GM21576 (cell line): ENCODE data around the gene PLEKHD1.

Experiments used
- ATAC-seq: cut with Tn5 transposase; IDR thresholded peaks from one replicate; pipeline ENCODE4 v1.9.1; 2021; ENCODE audit warnings: mild to moderate bottlenecking, moderate library complexity; ENCODE audit not compliant: unreplicated experiment

PLEKHD1 gene

DNA sequence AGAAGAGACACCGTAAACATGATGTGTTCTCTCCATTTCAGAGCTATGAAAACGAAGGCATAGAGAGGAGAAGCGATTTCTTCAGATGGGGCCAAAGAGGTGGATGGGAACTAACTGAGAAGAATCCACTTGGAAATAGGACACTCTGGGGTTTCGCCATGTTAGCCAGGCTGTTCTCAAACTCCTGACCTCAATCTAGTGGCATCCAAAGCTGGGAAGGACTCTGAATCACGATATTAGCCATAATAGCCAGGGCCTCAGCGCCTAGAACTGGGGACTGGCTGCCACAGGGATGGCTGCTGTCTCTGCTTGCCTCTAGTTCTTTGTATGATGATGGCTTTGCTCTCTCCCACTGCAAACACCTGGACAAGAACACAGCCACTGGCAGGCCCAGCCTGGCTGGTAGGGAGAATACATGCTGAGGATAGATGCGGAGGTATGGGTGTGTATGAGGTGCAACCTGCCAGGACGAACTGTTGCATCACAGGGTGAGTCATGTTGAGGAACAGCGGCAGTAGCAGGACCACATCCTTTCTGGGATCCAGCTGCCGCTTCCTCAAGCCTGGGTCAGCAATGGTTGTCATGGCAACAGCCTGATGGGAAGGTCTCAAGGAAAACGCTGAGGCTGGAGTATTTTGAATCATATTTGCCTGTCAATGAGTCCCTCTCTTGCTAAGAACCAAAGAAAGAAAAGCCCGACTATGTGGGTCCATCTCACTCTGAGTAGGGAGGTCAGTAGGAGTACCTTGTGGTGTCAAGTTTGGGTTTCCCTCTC is 59.0 kb downstream of the PLEKHD1 start:
- ATAC-seq, result no peak

DNA sequence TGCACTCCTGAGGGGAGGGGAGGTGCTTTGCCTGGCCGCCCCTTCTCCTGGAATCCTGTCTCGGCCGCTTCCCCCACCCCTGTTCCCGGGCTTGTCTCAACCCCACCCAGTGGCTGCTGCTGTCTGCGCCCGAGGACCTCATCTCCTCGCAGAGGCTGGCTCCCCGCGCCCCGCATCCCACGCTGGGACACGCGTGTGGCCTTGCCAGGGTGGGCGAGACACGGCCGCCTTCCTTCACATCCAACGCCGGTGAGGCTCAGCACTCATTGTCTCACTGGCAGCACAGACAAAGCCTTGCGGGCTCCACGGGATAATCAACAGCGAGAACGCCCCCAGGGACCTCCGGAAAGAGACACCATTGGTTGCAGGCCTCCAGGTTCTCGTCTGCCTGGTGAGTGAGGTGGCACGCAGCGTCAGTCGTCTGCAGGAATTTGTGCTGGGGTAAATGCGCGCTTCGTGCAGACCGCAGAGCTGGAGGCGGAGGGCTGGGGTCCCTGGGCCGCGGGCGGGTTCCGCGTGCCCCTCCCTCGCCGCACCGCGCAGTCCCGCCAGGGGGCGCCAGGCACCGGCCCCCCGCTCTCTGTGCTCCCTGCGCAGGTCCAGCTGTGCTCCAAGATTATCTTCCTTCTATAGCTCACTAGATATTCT is 63.3 kb downstream of the PLEKHD1 start:
- no peak for ATAC-seq

DNA sequence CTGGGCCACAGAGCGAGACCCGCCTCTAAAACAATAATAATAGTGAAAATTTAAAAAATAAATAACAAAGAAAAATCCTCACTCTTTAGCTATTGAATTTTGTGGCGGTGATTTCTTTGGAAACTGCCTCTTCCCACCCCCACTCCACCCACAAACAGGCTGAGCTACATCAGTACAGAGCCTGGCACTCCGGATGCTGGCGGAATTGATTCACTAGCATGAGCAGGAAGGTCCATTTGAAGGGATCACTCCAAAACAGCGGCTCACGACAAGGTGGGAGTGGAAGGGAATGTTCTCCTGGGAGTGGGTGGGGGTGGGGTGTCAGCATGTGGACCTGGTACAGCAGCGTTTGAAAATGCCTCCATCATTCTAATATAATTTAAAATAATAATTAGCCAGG is 64.0 kb downstream of the PLEKHD1 start:
- ATAC-seq, result no peak

DNA sequence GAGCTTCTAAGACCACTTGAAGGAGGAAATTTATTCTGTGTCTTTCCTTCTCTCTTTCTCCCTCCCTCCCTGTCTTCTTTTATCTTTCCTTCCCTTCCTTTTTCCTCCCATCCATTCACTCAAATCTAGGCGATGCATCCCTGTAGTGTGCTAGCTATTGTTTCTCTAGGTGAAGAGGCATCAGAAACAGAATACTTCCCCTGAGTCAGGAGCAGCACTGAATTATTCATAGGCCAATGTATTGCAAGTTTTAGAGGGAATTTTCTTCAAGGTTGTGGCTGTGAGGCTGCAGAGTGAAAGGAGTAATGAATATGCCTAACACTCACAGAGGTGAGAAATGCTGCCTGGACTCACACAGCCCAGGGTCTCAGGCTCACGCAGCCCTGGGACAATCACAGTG is 67.0 kb downstream of the PLEKHD1 start:
- ATAC-seq, result no peak

DNA sequence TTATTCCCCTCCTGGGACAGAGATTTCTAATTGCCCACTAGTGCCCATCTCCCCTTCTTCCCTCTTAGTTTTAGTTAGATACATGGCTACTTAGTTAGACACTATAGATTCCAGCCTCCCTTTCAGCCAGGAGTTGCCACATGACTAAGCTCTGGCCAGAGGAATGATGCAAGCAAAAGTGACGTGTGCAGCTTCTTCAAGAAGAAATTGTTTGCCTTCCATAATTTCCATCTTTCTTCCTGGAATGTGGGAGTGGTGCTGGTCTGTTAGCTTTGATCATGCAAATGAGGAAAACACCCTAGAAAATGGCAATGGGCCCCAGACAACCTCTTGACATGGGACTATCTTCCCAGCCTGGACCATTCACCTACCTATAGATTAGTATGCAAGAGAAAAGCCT is 68.7 kb downstream of the PLEKHD1 start:
- ATAC-seq, result no peak

DNA sequence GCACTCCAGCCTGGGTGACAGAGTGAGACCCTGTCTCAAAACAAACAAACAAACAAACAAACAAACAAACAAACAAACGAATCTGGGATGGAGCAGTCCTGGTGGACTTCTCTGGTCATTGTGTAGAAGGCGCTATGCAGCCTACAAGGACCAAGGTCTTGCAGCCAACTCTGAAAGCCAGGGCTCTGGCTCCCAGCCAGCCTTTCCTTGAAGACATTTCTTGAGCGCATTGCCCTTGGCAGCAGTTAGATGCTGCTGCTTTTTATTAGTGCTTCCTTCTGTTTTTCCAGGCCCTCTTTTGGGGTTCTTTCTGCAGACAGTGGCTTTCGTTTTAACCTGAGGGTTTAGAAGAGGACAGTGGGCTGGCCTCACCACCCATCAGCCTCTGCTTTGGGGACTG is 70.0 kb downstream of the PLEKHD1 start:
- no peak for ATAC-seq

DNA sequence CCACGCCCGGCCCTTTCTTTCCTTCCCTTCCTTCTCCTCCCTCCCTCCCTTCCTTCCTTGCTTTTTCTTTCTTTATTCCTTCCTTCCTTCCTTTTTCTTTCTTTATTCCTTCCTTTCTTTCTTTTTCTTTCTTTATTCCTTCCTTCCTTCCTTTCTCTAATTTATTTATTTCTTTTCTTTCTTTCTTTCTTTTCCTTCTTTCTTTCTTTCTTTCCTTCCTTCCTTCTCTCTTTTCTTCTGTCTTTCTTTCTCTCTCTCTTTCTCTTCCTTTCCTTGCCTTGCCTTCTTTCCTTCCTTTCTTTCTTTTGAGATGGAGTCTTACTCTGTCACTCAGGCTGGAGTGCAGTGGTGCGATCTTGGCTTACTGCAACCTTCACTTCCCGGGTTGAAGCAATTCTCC is 74.2 kb downstream of the PLEKHD1 start:
- no peak for ATAC-seq

DNA sequence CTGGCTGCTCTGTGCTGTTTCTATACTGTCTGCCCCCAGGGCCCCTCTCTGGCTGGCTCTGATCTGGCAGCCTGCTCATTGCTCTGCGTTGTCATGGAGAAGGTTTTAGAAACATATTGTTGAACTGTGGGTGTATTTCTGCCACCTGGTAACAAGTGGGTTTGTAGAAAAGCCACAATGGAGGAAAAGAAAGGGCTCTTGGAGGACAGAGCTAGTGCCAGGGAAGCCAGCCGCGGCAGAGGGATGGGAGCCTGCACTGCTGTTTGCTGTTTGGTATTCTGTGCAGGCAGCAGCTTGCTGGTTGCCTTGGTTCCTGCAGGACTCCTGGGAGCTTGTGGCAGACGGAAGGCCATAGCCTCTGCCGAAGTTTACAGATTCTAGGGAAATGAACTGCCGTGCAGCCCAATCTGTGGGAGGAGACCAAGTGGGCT is 75.1 kb downstream of the PLEKHD1 start:
- ATAC-seq, result no peak

DNA sequence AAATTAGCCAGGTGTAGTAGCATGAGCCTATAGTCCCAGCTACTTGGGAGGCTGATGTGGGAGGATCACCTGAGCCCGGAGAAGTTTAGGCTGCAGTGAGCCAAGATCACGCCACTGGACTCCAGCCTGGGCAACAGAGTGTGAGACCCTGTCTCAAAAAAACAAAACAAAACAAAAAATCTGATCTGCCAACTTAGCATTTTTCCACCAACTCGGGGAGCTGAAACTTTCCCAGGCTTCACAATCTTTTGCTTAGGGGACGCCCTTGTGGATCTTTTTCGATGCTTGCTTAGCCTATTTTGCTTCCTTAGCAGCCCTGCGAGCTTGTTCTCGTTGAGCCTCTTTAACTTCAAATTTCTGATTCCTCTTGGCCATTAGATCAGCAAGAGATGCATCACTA is 76.3 kb downstream of the PLEKHD1 start:
- no peak for ATAC-seq

DNA sequence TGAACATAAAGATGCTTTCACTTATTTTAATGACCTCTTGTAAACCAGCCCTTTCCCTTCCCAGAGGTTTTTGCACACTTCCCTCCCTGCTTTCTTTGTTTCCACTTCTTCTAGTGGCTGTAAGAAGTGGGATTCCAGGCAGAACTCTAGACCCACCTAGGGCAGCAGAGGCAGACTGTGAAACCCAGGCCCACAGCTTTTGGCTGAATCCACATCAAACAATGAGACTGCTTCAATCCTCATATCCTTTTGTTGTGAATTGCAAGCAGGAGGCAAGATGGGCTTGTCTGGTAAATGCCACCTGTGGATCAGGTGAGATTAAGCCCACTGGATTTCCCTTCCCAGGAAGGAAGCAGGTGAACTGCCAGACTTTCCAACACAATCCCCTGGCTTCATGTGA is 77.4 kb downstream of the PLEKHD1 start:
- ATAC-seq, result no peak

DNA sequence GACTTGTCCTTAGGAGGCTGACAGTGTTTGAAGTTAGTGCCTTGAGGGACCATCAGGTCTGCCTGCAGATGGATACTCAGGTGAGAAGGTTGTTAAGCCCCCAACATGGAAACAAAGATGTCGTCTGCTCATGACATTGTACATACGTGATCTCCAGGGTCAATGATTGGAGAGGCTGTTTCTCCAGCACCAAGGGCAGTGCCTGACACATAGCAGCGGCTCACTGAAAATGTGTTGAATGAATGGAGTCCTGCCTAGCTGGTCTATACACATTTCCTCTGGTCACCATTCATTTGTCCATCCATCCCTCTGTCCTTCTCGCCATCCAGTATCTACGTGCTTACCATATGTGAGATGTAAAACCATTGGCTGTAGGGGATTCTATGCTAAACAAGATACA is 83.0 kb downstream of the PLEKHD1 start:
- ATAC-seq, result no peak

DNA sequence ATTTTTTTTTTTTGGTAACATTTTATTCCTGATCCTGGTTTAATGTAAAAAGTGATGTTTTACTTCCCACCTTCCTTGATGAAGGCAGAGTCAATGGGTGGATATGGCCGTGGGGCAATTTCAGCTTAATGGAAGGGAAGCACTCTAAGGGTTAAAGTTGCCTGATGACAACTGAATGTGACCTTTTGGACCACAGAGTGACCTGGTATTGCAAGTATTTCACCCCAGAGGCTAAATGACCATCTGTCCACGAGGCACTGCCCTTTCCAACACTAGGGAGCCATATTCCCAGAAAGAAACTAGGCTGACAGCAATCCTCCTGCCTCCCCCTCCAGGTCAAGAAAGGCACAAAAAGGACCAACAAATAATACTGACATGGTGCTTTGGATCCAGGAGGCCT is 85.3 kb downstream of the PLEKHD1 start:
- ATAC-seq, result no peak

DNA sequence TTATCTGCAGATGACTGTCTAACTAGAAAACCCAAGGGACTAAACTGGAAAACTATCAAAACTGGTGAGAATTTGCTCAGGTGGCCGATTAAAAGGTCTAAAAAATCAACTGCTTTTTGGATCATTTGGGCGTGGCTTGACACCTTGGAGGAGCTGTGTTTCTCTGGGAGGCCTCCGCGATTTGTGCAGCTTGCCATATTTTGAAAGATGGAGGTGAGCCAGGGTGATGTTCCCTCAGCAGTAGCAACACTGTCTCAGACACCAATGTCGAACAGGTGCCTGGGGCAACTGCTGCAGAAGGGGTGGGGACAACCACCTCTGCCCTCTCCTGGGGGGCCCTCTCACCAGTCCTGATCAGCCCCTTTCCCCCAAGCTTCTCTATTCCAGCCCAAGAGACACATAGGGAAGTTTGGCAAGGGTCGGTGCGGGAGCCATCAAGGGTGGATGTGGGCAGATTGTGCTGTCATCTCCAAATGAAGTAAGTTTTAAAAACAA is 86.4 kb downstream of the PLEKHD1 start:
- no peak for ATAC-seq

DNA sequence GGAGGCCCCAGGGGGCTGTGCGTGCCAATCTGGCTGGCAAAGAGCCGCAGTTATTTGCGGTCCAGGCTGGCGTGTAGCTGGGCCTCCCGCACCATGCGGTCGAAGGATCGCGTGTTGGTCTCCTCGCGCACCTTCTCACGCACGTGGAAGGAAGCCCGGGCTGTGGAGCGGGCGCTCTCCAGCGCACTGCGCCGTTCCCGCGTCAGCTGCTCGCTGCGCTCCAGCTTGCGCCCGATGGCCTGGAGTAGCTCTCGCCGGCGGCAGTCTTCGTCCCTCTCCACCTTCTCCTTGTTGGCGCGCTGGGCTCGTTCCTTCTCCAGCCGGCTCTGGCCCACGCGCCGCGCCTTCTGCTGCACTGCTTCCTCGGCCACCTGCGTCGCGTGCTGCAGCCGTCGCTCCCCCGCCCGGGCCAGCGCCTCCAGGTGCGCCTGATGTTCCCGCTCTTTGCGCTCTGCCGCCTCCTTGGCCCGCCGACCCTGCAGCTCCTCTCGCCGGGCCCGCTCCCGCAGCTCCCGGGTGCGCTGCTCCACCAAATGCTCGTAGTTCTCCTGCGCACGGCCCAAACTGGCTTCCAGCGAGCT is 87.0 kb downstream of the PLEKHD1 start:
- ATAC-seq, result no peak

DNA sequence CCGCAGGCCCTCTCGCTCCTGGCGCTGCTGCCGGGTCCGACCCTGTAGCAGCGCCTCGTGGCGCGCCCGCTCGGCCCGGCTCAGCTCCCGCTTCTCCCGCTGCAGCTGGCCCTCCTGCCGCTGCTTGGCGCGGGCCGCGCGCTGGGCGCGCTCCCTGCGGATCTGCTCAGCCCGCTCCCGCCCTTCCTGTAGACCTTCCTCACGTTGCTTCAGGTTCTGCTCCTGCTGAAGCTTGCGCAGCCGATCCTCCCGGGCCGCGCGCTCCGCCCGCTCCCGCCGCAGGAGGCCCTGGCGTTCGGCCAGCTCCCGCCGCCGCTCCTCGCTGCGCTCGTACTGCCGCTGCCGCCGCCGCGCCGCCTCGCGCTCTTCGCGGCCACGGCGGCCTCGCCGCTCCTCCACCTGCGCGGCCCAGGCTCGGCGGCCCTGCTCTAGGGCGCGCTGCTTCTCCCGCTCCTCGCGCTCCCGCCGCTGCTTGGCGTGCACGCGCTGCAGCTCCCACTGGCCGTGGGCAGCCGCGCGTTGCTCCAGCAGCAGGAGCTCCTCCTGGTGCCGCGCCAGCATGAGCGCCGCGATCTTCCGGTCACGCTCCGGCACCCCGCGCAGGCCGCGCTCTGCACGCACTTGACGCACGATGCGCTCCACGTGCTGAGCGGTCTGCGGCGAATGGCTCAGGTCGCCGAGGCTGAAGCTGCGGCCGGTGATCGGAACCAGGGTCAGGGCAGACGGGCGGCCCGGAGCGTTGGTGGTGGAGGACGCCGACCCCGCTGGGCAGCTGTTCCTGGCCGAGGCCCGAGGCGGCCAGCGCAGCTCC is 87.7 kb downstream of the PLEKHD1 start:
- ATAC-seq, result no peak

DNA sequence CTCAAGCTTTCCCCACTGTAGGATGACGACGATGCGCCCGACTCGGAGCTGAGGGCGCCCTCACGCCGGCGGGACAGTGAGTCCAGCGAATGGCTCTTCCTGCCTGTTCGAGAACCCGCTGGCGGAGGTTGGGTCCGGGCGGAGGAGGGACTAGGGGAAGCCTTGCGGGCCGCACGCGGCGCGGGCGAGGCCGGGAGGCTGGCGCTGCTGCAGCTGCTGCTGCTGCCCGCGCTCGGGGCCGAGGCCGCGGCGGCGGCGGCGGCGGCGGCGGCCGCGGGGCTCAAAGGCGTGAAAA is 88.3 kb downstream of the PLEKHD1 start:
- no peak for ATAC-seq

DNA sequence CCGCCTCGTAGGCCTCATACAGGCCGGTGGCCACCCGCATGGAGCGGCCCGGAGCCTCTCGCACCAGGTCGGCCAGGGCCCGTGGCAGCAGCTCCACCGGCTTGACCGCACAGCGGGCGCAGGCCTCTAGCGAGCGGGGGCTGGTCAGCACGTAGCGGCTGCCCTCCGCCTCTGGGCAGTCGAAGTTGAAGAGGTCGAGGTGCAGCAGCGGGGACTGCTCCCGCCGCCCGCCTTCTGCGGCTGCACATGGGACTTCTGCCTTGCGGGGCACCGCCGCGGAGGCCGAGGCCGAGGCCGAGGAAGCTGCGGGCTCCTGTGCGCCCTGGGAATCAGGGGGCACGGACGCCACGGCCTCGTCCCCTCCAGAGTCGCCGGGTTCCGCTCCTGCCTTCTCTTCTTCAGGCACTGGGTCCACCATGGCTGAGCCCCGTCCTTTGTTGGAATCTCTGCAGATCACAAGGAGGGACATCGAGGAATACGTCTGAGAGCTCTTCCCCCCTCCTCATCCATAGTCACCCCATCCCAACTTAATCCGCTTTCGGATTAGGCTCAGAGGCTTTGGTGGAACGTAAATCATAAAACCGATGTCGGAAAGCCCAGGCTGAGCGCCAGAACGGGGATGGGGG is 88.8 kb downstream of the PLEKHD1 start:
- no peak for ATAC-seq

DNA sequence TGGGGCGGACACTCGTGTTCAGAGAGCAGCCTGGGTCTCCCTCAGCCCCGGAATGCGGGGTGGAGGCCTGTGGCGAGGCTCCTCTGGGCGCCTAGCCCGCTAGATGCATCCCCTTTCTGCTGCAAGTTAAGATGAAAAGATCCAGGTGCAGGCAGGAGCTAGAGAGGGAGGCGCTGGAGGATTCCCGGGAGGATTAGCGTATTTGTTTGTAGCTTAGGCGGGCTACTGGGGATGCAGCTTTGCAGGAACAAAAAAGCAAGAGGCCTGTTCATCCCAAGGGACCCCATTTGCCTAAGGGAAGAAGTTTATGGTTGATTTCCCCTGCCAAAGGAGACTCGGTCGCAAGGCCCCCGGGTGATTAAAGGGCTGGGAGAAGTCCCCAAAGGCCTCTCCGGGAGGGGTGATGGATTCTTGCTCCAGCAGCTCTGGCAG is 89.3 kb downstream of the PLEKHD1 start:
- no peak for ATAC-seq

DNA sequence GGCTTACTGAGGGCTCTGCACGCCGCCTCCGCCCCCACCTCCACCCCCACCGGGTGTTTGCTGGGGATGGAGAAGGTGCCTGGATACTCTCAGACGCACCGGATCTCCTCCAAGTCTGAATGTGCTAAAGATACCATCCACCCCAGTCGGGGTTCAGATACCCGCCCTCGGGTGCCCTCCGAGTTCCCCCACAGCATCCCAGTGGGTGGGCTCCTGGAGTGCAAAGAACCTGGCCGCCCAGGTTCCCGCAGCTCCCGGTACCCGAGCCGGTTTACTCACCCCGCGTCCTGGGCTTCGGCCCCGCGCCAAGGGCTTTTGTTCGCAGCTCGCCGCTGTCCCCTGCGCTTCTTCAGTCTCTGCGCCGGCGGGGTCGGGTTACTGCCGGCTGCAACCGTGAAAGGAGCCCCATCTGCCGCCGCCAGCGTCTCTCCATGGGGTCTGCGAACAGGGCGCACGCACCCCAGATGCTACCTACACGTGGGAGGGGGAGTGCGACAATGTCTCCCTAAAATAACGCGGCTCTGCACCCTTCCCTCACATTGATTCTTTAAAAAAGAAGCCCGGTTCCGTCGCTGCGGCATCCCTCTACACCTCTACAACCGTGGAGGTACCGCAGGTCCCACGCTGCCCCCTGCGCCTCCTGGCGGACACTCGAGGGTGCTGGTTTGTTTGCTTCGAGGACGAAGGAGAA is 89.9 kb downstream of the PLEKHD1 start, which contains the start of gene CCDC177:
Gene CCDC177 (minus strand): TSS at position 609 of the 691 bp plus-strand sequence. CDS start 1,249 bp downstream, outside the sequence.
- ATAC-seq, result no peak

DNA sequence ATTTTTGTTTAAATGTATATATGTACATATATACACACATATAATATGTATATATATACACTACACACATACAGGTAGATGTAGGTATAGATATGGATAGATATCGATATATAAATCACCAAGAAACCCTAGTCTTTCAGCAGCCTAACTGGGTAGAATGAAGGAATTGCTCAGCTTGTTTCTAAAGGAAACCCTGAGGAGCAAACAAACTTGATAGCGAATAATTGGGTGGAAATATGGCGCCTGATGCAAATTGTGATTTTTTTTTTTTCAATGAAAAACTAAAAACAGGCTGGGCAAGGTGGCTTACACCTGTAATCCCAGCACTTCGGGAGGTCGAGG is 90.4 kb downstream of the PLEKHD1 start:
- no peak for ATAC-seq
